ENCODE measurements around the gene KCNQ1.

KCNQ1 gene

GRCh38 chr11:2660357-2660939, 215.6 kb downstream of the KCNQ1 start:
- DNase-seq = no peak

DNA sequence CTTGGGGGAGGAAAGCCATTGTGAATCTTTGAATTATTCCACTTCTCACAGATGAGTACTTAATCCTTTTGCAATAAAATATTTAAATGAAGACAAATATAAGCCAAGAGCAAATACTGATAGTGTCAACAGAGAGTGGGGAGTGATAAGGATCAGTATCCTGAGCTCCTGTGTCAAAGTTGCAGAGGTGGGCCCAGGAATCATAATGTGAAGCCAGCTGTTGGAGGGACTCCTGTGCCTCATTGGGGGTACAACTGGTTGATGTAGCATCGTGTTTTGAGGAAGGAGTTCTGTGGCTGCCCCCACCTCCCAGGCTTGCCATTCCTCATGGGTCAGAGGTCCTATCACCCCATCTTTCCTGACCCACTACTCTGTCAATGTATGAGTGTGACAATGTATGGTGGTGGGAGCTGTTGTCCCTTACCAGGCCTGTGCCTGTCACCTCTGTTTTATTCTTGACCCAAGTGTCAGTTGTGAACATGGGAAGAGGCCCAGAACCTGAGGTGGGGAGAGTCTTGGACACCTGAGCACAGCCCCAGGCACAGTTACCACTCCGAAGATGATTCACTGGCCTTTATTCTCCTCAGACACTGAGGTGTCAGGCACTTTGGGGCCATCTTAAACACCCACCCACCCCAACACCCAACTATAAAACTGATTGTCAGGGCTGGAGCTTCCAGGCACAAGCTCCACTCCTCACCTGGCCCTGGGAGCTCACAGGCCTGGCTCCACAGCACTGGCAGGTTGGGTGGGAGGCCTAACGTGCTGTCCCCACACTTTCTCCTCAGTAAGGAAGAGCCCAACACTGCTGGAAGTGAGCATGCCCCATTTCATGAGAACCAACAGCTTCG, 216.6 kb downstream of the KCNQ1 start:
- DNase-seq = no peak

DNA sequence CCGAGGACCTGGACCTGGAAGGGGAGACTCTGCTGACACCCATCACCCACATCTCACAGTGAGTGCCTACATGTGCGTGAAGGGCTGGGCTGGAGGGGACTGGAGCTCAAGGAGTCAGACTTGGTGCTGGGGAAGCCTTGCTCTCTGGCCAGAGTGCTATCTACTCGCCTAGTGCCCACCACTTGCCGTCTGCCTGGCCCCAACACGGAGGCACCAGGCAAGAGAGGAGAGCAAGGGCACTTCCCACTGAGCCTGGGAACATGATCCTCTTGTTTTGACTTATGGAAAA, 217.2 kb downstream of the KCNQ1 start:
- DNase-seq = no peak

GRCh38 chr11:2662430-2663299, 217.9 kb downstream of the KCNQ1 start:
- DNase-seq = no peak

GRCh38 chr11:2663506-2663905, 218.7 kb downstream of the KCNQ1 start:
- DNase-seq = no peak

DNA sequence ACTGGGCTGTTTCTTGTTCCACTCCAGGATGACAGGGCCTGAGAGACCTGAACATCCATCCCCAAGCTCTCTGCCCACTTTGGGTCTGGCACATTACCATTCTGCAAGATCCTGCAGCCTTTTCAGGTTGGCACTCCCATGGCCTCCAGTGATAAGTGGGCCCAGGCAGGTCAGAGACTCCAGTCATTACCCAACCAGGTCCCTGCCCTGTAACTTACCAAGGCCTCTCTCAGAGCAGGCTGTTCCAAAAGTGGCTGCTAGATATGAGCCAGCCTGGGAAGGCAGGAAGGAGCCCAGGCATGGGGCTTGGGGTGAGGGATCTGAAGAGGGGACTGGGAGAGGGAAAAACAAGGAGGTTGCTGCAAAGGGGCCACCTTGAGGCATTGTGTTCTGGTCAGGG, 219.1 kb downstream of the KCNQ1 start:
- DNase-seq = no peak

DNA sequence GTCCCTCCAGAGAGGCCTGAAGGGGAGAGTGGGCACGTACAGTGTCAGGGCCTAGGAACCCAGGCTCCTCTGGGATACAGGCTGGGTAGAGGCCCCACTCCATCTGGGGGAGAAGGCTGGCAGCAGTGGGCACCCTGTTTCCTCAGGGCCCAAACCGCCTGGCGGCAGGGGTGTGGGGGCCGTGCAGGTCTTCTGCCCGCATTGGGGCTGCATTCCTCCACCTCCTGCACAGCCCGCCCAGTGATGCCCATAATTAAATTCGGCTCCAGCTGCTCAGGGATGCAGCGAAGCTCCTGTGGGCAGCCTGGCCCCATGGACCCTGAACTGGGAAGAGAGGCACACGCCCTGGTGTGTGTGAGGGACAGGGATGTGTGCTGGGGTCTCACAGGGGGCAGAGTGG, 219.6 kb downstream of the KCNQ1 start:
- DNase-seq = no peak

- no peak for DNase-seq
These were observed 220.2 kb downstream of the KCNQ1 start for GRCh38 chr11:2664791-2665525.

- DNase-seq = no peak
These were observed 221.0 kb downstream of the KCNQ1 start for GRCh38 chr11:2665526-2666400.

- no peak for DNase-seq
These were observed 221.6 kb downstream of the KCNQ1 start for GRCh38 chr11:2666401-2666741.

GRCh38 chr11:2666828-2667570, 222.2 kb downstream of the KCNQ1 start:
- no peak for DNase-seq

- DNase-seq = no peak
These were observed 223.1 kb downstream of the KCNQ1 start for GRCh38 chr11:2667940-2668339.

GRCh38 chr11:2668876-2669275, 224.1 kb downstream of the KCNQ1 start:
- DNase-seq = no peak

DNA sequence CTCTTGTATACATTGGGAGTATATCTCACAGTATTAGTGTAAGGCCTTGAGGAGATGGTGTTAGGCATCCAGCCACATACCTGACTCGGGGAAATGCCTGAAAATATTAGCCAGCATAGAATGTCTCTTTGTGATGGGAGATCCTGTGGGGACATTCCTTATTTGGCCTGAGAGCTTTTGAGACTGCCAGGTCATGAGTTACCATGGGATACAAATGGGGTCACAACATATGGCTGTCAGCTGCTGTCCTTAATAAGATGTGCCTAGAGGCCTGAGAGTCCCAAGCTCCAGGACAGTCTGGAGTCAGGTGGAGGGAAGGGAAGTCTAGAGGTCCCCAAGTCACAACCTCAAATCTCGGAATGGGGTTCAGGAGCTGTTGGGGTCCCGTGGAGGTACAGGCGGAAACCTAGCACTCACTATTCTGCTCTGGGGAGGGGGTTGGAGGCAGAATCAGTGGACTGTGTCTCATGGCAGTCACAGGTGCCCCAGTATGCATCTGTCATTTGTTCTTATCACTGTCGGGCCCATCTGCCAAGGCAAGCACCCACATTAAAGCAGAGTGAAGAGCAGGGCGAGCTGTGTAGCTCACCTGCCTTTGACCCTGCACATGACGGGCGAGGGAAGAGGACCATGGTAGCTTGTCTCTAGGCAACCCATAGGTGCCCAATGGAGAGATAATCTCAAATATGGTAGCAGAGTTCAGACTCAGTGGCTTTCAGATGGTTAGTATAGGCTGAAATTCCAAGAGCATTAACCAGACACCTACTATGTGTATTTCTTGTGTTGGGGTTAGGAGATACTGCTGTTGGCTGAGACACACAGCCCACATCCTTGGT, 225.0 kb downstream of the KCNQ1 start:
- no peak for DNase-seq

- no peak for DNase-seq
These were observed 225.8 kb downstream of the KCNQ1 start for GRCh38 chr11:2670541-2671100.

DNA sequence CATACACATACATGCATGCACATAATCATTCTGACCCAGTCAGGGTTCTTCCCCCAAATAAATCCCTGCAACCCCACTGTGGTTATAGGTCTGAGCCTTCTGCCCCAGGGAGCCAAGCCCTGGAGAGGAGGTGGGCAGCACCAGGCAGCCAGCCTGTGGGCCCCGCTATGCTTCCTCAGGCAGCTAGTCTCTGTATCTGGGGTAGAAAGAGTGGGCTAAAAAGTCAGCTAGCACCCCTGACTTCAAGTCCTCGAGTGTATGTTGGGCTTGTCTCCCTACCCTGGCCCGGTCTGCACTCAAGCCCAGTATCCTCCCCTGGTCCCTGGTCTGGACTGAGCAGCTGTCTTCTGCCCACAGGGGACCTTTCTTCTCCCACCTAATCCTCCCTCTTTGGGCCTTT, 226.9 kb downstream of the KCNQ1 start:
- DNase-seq = no peak

- DNase-seq = no peak
These were observed 227.9 kb downstream of the KCNQ1 start for GRCh38 chr11:2672553-2673249.

DNA sequence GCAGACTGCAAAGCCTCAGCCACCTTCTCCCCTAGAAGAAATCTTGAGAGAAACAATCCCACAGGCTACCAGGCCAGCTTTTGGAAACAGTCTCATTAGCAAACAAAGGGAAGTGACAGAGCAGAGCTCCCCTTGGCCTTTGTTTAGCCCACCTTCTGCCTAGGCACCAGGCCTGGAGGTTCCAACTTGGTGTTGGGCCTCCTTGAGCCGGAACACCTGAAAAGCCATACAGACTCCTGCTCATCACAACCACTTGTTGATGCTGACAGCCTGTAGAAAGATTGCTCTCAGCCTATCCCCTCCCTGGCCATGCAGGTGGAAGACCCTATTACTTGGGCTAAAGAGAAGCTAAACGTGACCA, 228.4 kb downstream of the KCNQ1 start:
- DNase-seq = no peak

DNA sequence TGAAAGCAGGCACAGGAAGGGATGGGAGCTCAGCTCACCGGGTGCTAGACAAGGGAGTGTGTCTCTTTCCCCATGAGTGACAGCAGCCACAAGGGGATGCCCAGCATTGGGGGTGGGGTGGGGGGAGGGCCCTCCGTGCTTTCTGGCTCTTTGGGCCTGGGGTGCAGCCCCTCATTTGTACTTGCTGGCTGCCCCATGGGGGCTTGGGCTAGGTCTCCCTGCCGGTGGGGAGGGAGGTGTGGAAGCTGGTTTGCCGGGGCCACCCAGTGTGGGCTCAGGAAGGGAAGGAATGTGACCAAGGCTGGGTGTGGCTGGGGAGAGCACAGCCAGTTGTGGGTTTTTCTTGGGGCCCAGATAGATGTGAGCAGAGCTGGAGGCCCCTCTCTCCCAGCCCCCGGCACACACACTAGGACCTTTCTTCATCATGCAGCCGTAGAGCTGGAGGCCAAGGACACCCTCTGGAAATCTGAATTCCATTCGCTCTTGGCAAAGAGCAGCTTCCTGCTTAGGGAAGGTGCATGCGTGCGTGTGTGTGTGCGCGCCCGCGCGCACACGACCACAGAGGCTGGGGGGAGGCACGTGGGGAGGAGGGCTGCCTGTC, 229.2 kb downstream of the KCNQ1 start:
- DNase-seq = no peak

Measured in amniotic stem cell (primary cell).